Glutamatergic neuron (in vitro differentiated cells): ENCODE results near the gene BRWD1. TPM values are rescaled to one million over a fixed set of nuclear protein-coding genes. Genes with fewer than 3 reads are reported as not detected.

Experiments used
- DNase-seq: peaks from one replicate; pipeline ENCODE4 v3.0.0; 2022
- H3K27ac Mint-ChIP-seq: one replicate; pipeline ENCODE4 v1.8.0; 2020; ENCODE audit warnings: mild to moderate bottlenecking, mixed read lengths, inconsistent platforms; ENCODE audit not compliant: unreplicated experiment
- H3K27me3 Mint-ChIP-seq: one replicate; pipeline ENCODE4 v1.8.0; 2020; ENCODE audit warnings: mild to moderate bottlenecking, moderate library complexity, mixed read lengths, inconsistent platforms; ENCODE audit not compliant: unreplicated experiment
- H3K36me3 Mint-ChIP-seq: one replicate; pipeline ENCODE4 v1.8.0; 2020; ENCODE audit warnings: mild to moderate bottlenecking, mixed read lengths, inconsistent platforms; ENCODE audit not compliant: unreplicated experiment
- H3K4me1 Mint-ChIP-seq: one replicate; pipeline ENCODE4 v1.8.0; 2020; ENCODE audit warnings: mild to moderate bottlenecking, low read depth, mixed read lengths, inconsistent platforms; ENCODE audit not compliant: unreplicated experiment
- H3K4me3 Mint-ChIP-seq: one replicate; pipeline ENCODE4 v1.8.0; 2020; ENCODE audit warnings: mild to moderate bottlenecking, mixed read lengths, inconsistent platforms; ENCODE audit not compliant: unreplicated experiment
- H3K9me3 Mint-ChIP-seq: one replicate; pipeline ENCODE4 v1.8.0; 2020; ENCODE audit warnings: mild to moderate bottlenecking, moderate library complexity, mixed read lengths, inconsistent platforms; ENCODE audit not compliant: unreplicated experiment
- CTCF ChIP-seq: fragments of 200-600 bp; sonication (generic); IDR thresholded peaks from one replicate; pipeline ENCODE4 v1.5.0; 2021; ENCODE audit not compliant: partially characterized antibody, unreplicated experiment
- total RNA-seq: library from RNA; stranded (reverse); fragmentation: NEBNext Ultra II Directional; extraction: Animal tissue kit (Norgen Biotek cat#: 25700); gene quantifications from one replicate; pipeline ENCODE4 v1.2.1, GENCODE V29; 2021; ENCODE audit not compliant: unreplicated experiment

Gene BRWD1
- total RNA-seq, 1 donor from 2014 or later = 64.6 TPM

DNA sequence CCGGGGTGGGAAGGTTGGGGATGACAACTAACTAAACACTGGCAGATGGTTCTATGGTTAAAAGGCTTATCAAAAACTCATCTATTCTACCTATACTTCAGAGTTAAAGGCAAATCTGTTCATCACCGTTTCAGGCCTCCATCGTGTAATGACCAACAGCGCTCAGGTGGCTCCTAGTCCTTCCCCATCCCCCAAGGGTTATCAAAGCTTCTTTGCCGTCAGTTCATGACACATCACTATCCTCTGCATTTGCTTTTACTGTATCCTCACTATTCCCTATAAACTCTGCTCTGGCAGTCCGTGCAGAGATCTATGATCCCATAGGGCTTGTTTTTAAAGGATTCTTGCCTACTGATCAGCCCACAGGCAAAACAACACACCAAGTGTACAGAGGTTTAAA is 27.3 kb upstream of the BRWD1 start:
- DNase-seq = no peak
- H3K4me3 Mint-ChIP-seq = no peak overlapping the region
- H3K27me3 Mint-ChIP-seq = peaks cover 1% of the 10 kb centered on the region
- H3K27ac Mint-ChIP-seq = no peak overlapping the region
- H3K4me1 Mint-ChIP-seq = peaks cover 10% of the 10 kb centered on the region
- H3K36me3 Mint-ChIP-seq = no peaks in the 10 kb centered on the region
- no peak for TF ChIP-seq CTCF
- no peaks in the 10 kb centered on the region for H3K9me3 Mint-ChIP-seq

DNA sequence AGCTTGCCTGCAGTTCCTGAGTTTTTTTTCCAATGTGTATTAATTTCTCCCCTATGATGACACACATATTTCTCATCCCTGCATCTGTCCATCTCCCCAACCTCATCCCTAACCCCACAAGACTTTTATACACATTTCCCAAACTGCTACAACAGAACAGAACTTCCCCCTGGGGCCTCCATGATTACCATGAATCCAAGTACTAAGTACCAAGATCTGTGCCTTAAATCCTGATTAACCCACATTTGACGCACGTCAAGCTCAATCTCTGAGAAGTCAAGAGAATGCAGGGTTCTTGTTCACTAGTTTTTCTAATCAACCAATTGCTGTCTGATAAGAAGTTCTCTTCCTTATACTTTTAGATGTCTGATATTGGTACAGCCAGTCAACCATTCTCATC is 25.8 kb upstream of the BRWD1 start:
- no peak for TF ChIP-seq CTCF
- Mint-ChIP-seq H3K9me3 (no peaks in the 10 kb centered on the region), H3K4me1 (peaks cover 3% of the 10 kb centered on the region), H3K4me3 (no peak overlapping the region), H3K36me3 (no peaks in the 10 kb centered on the region), H3K27ac (no peak overlapping the region), H3K27me3 (peaks cover 1% of the 10 kb centered on the region)
- DNase-seq = no peak

DNA sequence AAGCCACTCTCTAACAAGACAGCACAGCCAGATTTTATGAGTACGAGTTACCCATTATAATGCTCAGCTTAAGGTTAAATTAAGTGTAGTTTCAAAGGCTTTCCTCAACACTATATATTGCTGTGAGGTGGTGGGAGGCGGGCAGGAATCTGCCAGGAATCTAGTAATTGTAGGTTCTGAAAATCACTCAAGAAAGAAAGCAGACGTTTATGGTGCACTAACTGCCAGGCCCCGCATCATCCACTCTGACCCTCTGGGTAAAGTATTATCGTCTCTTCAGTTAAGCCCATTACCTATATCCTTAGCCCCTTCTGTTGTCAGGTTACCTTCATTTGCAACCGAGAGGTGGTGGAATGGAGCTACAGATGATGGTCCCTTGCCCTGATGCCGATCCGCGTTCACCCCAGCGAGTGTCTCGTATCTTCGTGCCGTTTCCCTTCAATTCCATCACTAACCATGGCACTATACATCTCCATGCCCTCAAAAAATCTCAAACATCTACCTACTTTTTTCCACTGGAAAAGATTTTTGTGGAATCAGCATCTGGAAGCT is 23.1 kb upstream of the BRWD1 start:
- no peak for DNase-seq
- Mint-ChIP-seq H3K36me3 (no peaks in the 10 kb centered on the region), H3K4me3 (no peak overlapping the region), H3K27ac (no peak overlapping the region), H3K27me3 (no peaks in the 10 kb centered on the region), H3K4me1 (peaks cover 3% of the 10 kb centered on the region), H3K9me3 (no peaks in the 10 kb centered on the region)
- no peak for TF ChIP-seq CTCF

GRCh38 chr21:39334611-39335010 is 21.2 kb upstream of the BRWD1 start:
- Mint-ChIP-seq H3K9me3 (no peaks in the 10 kb centered on the region), H3K4me3 (no peak overlapping the region), H3K27ac (no peak overlapping the region), H3K4me1 (peaks cover 3% of the 10 kb centered on the region), H3K36me3 (no peaks in the 10 kb centered on the region), H3K27me3 (no peaks in the 10 kb centered on the region)
- DNase-seq = no peak
- TF ChIP-seq CTCF = no peak

GRCh38 chr21:39332175-39332574 is 18.7 kb upstream of the BRWD1 start:
- Mint-ChIP-seq H3K9me3 (no peaks in the 10 kb centered on the region), H3K36me3 (no peaks in the 10 kb centered on the region), H3K27me3 (no peaks in the 10 kb centered on the region), H3K4me3 (no peak overlapping the region), H3K27ac (no peak overlapping the region), H3K4me1 (peaks cover 2% of the 10 kb centered on the region)
- TF ChIP-seq CTCF = no peak
- no peak for DNase-seq
